Mucosa of descending colon (tissue), 3 donors: ENCODE data around the gene KCNT1. TPM values are rescaled to one million over a fixed set of nuclear protein-coding genes. Genes with fewer than 3 reads are reported as not detected.

Experiments used
- ATAC-seq: fragments of 200-7000 bp; cut with Tn5 transposase; one replicate; pipeline ENCODE4 v1.9.1; 2020; ENCODE audit warnings: mild to moderate bottlenecking, moderate library complexity
- DNase-seq, 3 donors: peaks; one replicate each; pipeline ENCODE4 v3.0.0-alpha.2; 2020
- H3K36me3 ChIP-seq: fragments of 200-600 bp; one replicate; pipeline ENCODE4 v1.8.0; 2021; ENCODE audit warnings: low read depth, mild to moderate bottlenecking
- H3K4me1 ChIP-seq: fragments of 200-600 bp; one replicate; pipeline ENCODE4 v1.8.0; 2021; ENCODE audit warnings: low read depth, mild to moderate bottlenecking
- H3K4me3 ChIP-seq: fragments of 200-600 bp; one replicate; pipeline ENCODE4 v1.8.0; 2021; ENCODE audit warnings: mild to moderate bottlenecking
- H3K9me3 ChIP-seq: fragments of 200-600 bp; one replicate; pipeline ENCODE4 v1.8.0; 2021; ENCODE audit warnings: mild to moderate bottlenecking
- CTCF ChIP-seq: fragments of 200-600 bp; IDR thresholded peaks from one replicate; pipeline ENCODE4 v1.8.0; 2022; ENCODE audit warnings: antibody characterized with exemption, mild to moderate bottlenecking
- intact Hi-C, 2 donors: fragments of 100-400 bp; cut with DNase I in 1 of 2; cut with micrococcal nuclease in 1 of 2; formaldehyde crosslinking; loops; one replicate each; pipeline versions ENCODE4 v1.11.0 to v1.11.1; 2022; cut with DNase I, micrococcal nuclease
- total RNA-seq, 3 donors: library from RNA; stranded (reverse); fragmentation: NEBNext Ultra II Directional in 2 of 3; extraction: Animal tissue kit (Norgen Biotek cat#: 25700) in 2 of 3; gene quantifications; one replicate each; pipeline versions ENCODE4 v1.2.1 to v1.2.4, GENCODE V29; 2021 to 2023
- donor health status: DM: no; HTN: no; CAD: no; lungs with moderate emphysema.
- donor health status: DM: no; HTN: no; CAD: no.
- donor health status: DM: no; HTN: yes; CAD: no.

Gene KCNT1
- total RNA-seq, 3 donors from 2014 or later = 0.22 to 0.60 TPM; not detected in 1

- no peak overlapping the region for H3K4me3 ChIP-seq
- H3K36me3 ChIP-seq = no peaks in the 10 kb centered on the region
- intact Hi-C loops = no loop called here
- H3K4me1 ChIP-seq = no peaks in the 10 kb centered on the region
- no peak for TF ChIP-seq CTCF
- H3K9me3 ChIP-seq = no peaks in the 10 kb centered on the region
- DNase-seq = no peak
- no peak for ATAC-seq
Observed at GRCh38 chr9:135707252-135708138, 5.5 kb downstream of the KCNT1 start.

- no peak for TF ChIP-seq CTCF
- H3K4me1 ChIP-seq = no peaks in the 10 kb centered on the region
- no peak overlapping the region for H3K4me3 ChIP-seq
- ATAC-seq = no peak
- H3K9me3 ChIP-seq = no peaks in the 10 kb centered on the region
- intact Hi-C loops = no loop called here
- H3K36me3 ChIP-seq = no peaks in the 10 kb centered on the region
- DNase-seq = no peak
Observed at GRCh38 chr9:135708164-135708563, 6.2 kb downstream of the KCNT1 start.

GRCh38 chr9:135711391-135711790 is 9.4 kb downstream of the KCNT1 start:
- TF ChIP-seq CTCF = no peak
- no peaks in the 10 kb centered on the region for H3K4me1 ChIP-seq
- H3K9me3 ChIP-seq = no peaks in the 10 kb centered on the region
- no peak for DNase-seq
- no peaks in the 10 kb centered on the region for H3K36me3 ChIP-seq
- intact Hi-C loops = no loop called here
- ATAC-seq = no peak
- H3K4me3 ChIP-seq = no peak overlapping the region

DNA sequence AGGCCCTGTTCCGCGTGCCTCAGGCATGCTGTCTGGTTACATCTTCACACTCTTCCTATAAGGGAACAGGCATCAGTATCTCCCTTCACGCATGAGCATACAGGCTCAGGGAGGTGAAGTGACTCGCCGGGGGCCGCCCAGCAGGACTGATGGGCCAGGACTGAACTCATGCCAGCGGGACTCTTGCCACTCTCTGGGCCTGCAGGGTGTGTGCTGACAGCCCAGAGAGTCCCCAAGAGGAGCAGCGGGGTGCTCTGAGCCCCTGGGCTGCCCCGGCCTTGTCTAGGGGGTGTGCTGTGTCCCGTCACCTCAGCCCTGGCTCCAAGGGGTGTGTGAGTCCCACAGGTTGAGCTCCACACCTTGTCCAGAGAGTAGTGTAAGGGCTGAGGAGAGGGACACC is 9.9 kb downstream of the KCNT1 start:
- DNase-seq (no peak), ATAC-seq (no peak)
- no peak for TF ChIP-seq CTCF
- Histone ChIP-seq H3K4me1 (no peaks in the 10 kb centered on the region), H3K4me3 (no peak overlapping the region), H3K9me3 (no peaks in the 10 kb centered on the region), H3K36me3 (no peaks in the 10 kb centered on the region)
- intact Hi-C loops = no loop called here

DNA sequence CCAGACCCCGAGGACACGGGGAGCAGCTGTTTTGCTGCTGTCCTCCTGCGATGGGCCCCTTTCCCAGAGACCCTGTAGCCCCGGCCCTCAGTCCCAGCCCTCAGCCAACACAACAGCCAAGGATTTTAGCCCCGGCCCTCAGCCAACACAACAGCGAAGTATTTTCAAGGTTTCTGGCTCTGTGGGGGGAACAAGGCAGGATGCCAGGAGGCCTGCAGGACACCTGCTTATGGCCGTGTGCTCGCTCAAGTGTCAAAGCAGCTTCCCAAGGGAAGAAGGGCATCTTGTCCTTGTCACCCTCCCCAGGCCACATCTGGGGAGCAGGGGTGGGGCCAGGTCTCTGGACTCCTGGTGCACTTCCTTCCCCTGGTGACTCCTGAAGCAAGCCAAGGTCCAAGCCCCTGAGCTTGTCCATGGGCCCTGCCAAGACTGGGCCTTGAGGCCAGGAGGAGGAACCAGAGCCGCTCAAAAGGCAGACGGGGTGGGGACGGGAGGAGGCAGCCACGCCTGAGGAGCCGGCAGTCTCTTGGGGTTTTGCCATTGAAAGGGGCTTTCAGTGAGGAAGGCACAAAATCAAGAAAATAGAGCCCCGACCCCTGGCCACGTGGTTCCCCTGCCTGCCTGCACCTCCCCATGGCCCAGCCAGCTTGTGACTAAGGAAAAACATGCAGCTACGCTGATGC is 10.8 kb downstream of the KCNT1 start:
- no peak for DNase-seq
- no peak for ATAC-seq
- no peak overlapping the region for H3K4me3 ChIP-seq
- TF ChIP-seq CTCF = no peak
- intact Hi-C loops = no loop called here
- no peaks in the 10 kb centered on the region for H3K4me1 ChIP-seq
- H3K36me3 ChIP-seq = no peaks in the 10 kb centered on the region
- no peaks in the 10 kb centered on the region for H3K9me3 ChIP-seq
